Karpas-422 (cell line): ENCODE results near the gene CNST. TPM values are rescaled to one million over a fixed set of nuclear protein-coding genes. Genes with fewer than 3 reads are reported as not detected.
"Not testable (repeated sequence)": the region's sequence is repeated elsewhere in the genome, so short reads cannot be mapped to it uniquely, and the experiment has no call there.

Experiments
- DNase-seq: peaks from one replicate; pipeline ENCODE4 v3.0.0-alpha.2; 2015
- H2AFZ ChIP-seq: fragments of 200-600 bp; sonication (generic); 2 replicates; pipeline ENCODE4 v1.6.1; 2014; ENCODE audit warnings: antibody characterized with exemption, low read length, mixed read lengths
- H3K27ac ChIP-seq: fragments of 200-600 bp; sonication (generic); 2 replicates; pipeline ENCODE4 v1.5.1; 2014; ENCODE audit warnings: mild to moderate bottlenecking, low read length, moderate library complexity
- H3K27me3 ChIP-seq: fragments of 200-600 bp; sonication (generic); 2 replicates; pipeline ENCODE4 v1.6.1; 2014; ENCODE audit warnings: low read length, mixed read lengths
- H3K36me3 ChIP-seq: fragments of 200-600 bp; sonication (generic); 2 replicates; pipeline ENCODE4 v1.6.1; 2014; ENCODE audit warnings: low read length, mixed read lengths; ENCODE audit not compliant: insufficient read depth
- H3K4me1 ChIP-seq: fragments of 200-600 bp; sonication (generic); 2 replicates; pipeline ENCODE4 v1.6.1; 2014; ENCODE audit warnings: mild to moderate bottlenecking, low read length, mixed read lengths
- H3K4me2 ChIP-seq: fragments of 200-600 bp; sonication (generic); 2 replicates; pipeline ENCODE4 v1.6.1; 2014; ENCODE audit warnings: low read length, low read depth, mild to moderate bottlenecking; ENCODE audit not compliant: poor library complexity, severe bottlenecking
- H3K4me3 ChIP-seq: fragments of 200-600 bp; sonication (generic); 2 replicates; pipeline ENCODE4 v1.5.1; 2014; ENCODE audit warnings: mild to moderate bottlenecking, antibody characterized with exemption, low read length, mixed read lengths
- H3K79me2 ChIP-seq: fragments of 200-600 bp; sonication (generic); 2 replicates; pipeline ENCODE4 v1.6.1; 2014; ENCODE audit warnings: mild to moderate bottlenecking, low read length, mixed read lengths
- H3K9ac ChIP-seq: fragments of 200-600 bp; sonication (generic); 2 replicates; pipeline ENCODE4 v1.6.0; 2014; ENCODE audit warnings: low read length
- H3K9me2 ChIP-seq: fragments of 200-600 bp; sonication (generic), shearing (Covaris generic); replicated peaks from 2 replicates; pipeline ENCODE4 v1.6.0; 2014; ENCODE audit warnings: mild to moderate bottlenecking, low read length, moderate library complexity; ENCODE audit not compliant: insufficient read depth
- H3K9me3 ChIP-seq: fragments of 300-700, 200-600 bp; sonication (generic); 2 replicates; pipeline ENCODE4 v1.6.1; 2014; ENCODE audit warnings: low read length, mixed read lengths
- H4K20me1 ChIP-seq: fragments of 200-600 bp; sonication (generic); 2 replicates; pipeline ENCODE4 v1.6.1; 2014; ENCODE audit warnings: mild to moderate bottlenecking, antibody characterized with exemption, low read length, low read depth; ENCODE audit not compliant: insufficient read depth
- total RNA-seq: library from RNA; depleted of rRNA; stranded (reverse); fragments of >200 nt; shearing (Covaris generic); gene quantifications from 2 replicates; pipeline ENCODE4 v1.2.3, GENCODE V29; 2014; ENCODE audit warnings: low replicate concordance

CNST gene
- total RNA-seq, 1 experiment from 2014 or later: 29.7 TPM

DNA sequence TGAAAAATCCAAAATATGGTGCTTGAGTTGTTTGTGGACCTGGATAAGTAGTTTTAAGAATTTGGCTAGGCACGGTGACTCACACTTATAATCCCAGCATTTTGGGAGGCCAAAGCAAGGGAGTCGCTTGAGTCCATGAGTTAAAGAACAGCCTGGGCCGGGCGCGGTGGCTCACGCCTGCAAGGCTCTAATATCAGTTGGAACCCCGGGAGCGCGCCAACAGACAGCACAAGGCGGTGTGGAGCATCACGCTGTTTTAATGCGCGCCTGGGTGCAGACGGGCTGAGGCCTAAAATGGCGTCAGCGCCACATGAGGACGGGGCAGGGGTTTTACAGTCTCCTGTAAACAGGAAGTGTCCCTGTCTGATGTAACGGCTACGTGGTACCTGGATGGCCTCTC, 39.0 kb downstream of the CNST start:
- not testable (repeated sequence) for H3K27ac ChIP-seq, H2AFZ ChIP-seq, DNase-seq, H3K4me1 ChIP-seq, H3K9me3 ChIP-seq, H3K9me2 ChIP-seq, H3K36me3 ChIP-seq, H3K27me3 ChIP-seq, H3K9ac ChIP-seq, H4K20me1 ChIP-seq, H3K4me2 ChIP-seq, H3K4me3 ChIP-seq
- peaks cover 79% of the 10 kb centered on the region for H3K79me2 ChIP-seq

DNA sequence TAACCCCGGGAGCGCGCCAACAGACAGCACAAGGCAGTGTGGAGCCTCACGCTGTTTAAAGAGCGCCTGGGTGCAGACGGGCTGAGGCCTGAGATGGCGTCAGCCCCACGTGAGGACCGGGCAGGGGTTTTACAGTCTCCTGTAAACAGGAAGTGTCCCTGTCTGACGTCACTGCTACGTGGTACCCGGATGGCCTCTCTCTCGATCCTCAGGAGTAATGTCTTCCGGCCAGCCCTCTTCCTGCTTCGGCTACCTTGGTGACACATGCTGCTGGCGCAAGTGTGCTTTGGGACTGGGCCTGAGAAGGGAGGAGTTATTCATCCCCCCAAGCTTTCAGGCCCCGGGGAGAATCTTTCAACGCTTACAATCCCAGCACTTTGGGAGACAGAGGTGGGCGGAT, 41.2 kb downstream of the CNST start:
- H3K9me3 ChIP-seq: no peaks in the 10 kb centered on the region
- no peak overlapping the region for H3K4me2 ChIP-seq
- no peaks in the 10 kb centered on the region for H3K4me1 ChIP-seq
- no peaks in the 10 kb centered on the region for H4K20me1 ChIP-seq
- no peak for DNase-seq
- no peak overlapping the region for H3K27ac ChIP-seq
- H3K79me2 ChIP-seq: peaks cover 80% of the 10 kb centered on the region
- H3K36me3 ChIP-seq: no peaks in the 10 kb centered on the region
- H3K9ac ChIP-seq: no peak overlapping the region
- no peaks in the 10 kb centered on the region for H3K27me3 ChIP-seq
- no peaks in the 10 kb centered on the region for H3K9me2 ChIP-seq
- H2AFZ ChIP-seq: no peak overlapping the region
- no peak overlapping the region for H3K4me3 ChIP-seq

DNA sequence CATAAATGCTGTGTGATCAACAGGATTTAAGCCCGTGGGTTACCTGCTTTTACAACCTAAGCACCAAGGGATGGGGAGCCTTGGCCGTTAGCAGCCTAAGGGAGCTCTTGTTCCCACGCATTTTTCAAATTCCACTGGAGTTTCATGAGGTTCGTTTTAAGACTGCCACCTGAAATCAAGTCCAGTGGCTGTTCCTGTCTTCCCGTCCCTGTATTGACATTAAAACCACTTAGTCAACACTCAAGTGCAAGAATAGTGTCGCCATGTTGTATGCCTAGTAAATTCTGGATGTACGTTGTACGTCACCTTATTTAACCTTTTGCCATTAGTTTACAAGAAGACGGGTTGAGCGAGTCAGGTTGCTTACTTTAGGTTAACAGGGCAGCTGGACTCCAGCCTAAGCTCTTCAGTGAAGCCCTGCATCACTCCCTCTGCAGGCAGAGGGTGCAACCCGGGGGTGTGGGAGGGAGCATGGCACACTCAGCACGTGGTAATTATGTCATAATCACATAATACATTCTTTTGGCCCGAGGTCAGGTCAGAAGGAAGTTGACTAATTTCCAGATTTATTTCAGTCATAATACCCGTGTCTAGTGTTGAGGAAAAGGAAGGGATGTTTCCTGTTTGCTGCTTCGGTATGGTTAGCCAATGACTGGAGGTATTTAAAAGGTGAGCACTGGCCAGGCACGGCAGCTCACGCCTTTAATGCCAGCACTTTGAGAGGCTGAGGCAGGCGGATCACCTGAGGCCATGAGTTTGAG, 42.5 kb downstream of the CNST start:
- Histone ChIP-seq H3K36me3 (no peaks in the 10 kb centered on the region), H3K79me2 (peaks cover 79% of the 10 kb centered on the region), H3K9me2 (no peaks in the 10 kb centered on the region), H3K27me3 (no peaks in the 10 kb centered on the region), H4K20me1 (no peaks in the 10 kb centered on the region), H3K4me3 (no peak overlapping the region), H3K4me1 (no peaks in the 10 kb centered on the region), H3K27ac (no peak overlapping the region), H2AFZ (no peak overlapping the region), H3K4me2 (no peak overlapping the region), H3K9ac (no peak overlapping the region), H3K9me3 (no peaks in the 10 kb centered on the region)
- no peak for DNase-seq

DNA sequence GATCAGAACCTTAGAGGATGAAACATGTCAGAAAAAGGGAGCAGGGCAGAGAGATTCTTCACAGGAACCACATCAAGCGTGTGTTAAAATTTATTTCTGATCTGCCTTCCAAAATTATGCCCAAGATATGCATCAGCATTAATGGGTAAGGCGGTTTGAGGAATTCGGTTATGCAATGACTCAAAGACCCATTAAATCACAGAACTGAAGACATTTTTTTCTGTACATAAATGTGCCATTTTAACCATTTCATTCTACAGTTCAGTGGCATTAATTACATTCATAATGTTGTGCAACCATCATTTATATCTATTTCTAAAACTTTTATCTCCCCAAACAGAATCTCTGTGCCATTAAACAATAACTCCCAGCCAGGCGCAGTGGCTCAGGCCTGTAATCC, 43.4 kb downstream of the CNST start:
- H3K9me3 ChIP-seq: no peaks in the 10 kb centered on the region
- H3K36me3 ChIP-seq: no peaks in the 10 kb centered on the region
- H3K27me3 ChIP-seq: no peaks in the 10 kb centered on the region
- H3K27ac ChIP-seq: no peak overlapping the region
- no peak overlapping the region for H3K4me3 ChIP-seq
- H3K4me1 ChIP-seq: no peaks in the 10 kb centered on the region
- no peak overlapping the region for H3K4me2 ChIP-seq
- no peak for DNase-seq
- H3K9ac ChIP-seq: no peak overlapping the region
- H3K79me2 ChIP-seq: peaks cover 78% of the 10 kb centered on the region
- no peaks in the 10 kb centered on the region for H3K9me2 ChIP-seq
- H4K20me1 ChIP-seq: no peaks in the 10 kb centered on the region
- H2AFZ ChIP-seq: no peak overlapping the region

DNA sequence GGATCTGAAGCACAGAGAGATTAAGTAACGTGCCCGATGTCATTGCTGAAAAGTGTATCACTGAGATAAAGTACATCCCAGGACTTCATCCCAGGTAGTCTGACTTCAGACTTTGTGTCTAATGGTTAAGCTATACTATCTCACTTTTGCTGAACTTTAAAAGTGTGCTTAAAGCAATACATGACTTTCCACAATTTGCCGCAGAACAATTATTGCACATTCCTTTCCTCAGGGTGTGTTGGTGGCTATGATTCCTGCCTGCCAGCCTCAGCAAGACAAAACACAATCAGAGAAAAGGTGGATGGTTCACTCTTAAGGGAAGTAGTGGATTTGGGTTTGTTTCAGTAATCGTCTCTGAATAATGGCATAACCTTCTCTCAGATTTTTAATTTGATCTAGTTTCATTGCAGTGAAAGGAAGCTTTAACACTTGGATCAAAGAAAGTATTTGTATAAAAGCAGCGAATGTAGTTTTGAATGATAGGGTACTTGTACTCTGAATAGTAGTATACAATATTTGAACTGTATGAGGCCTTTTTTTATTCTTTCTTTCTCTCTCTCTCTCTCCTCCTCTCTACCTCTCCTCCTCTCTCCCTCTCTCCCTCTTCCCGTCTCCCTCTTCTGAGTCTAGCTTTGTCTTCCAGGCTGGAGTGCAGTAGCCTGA, 47.0 kb downstream of the CNST start:
- Histone ChIP-seq H3K79me2 (peaks cover 90% of the 10 kb centered on the region), H3K4me1 (no peaks in the 10 kb centered on the region), H3K27me3 (no peaks in the 10 kb centered on the region), H3K36me3 (no peaks in the 10 kb centered on the region), H3K27ac (no peak overlapping the region), H3K9ac (no peak overlapping the region), H4K20me1 (no peaks in the 10 kb centered on the region), H3K4me2 (no peak overlapping the region), H3K9me3 (no peaks in the 10 kb centered on the region), H2AFZ (no peak overlapping the region), H3K9me2 (no peaks in the 10 kb centered on the region), H3K4me3 (no peak overlapping the region)
- no peak for DNase-seq

DNA sequence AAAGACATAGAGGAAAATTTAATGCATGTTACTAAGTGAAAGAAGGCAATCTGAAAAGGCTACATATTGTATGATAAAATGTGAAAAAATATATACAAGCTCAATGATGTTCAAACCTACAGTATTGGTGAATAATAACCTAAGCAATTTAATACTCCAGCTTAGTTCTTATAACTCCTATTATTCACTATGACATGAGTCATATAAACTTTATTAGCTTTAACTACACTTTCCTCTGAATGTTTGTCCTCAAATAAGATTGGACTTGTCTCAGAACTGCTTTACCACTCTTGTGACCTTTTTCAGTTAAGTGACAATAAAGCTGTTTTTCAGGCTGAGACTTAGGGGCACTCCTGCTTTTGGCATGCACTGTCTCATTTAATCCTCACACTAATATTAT, 50.9 kb downstream of the CNST start:
- Histone ChIP-seq H3K4me3 (no peak overlapping the region), H3K9me2 (no peaks in the 10 kb centered on the region), H3K9ac (no peak overlapping the region), H3K27me3 (no peaks in the 10 kb centered on the region), H3K36me3 (0 out of 2 replicates have a peak, but pooled peaks cover 5% of the 10 kb centered on the region), H3K27ac (no peak overlapping the region), H3K9me3 (no peaks in the 10 kb centered on the region), H3K79me2 (peaks cover 77% of the 10 kb centered on the region), H3K4me2 (no peak overlapping the region), H3K4me1 (no peaks in the 10 kb centered on the region; the same call in 1 of the 2 replicates), H2AFZ (no peak overlapping the region), H4K20me1 (no peaks in the 10 kb centered on the region)
- no peak for DNase-seq

DNA sequence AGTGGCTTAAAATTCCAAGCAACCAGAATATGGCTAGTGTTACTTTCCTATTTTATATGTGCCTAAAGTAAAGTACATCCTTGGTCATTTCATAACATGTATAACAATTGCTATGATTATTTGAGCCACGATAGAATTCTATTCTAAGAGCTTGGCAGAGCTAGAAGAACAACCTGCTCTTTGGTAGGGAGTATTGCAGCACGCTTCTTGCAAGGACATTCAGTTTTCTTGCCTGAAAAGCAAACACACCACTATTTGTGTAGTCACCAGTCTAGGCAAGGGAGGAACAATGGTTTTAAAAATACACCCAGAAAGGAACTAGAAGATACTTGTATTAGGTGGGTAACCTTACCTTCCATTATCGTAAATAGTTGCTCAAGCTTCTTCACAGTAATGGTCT, 51.5 kb downstream of the CNST start:
- Histone ChIP-seq H3K9ac (no peak overlapping the region), H3K4me3 (no peak overlapping the region), H3K4me2 (no peak overlapping the region), H3K79me2 (peaks cover 74% of the 10 kb centered on the region), H3K4me1 (no peaks in the 10 kb centered on the region; the same call in 1 of the 2 replicates), H2AFZ (no peak overlapping the region), H3K9me2 (no peaks in the 10 kb centered on the region), H3K27me3 (no peaks in the 10 kb centered on the region), H3K36me3 (0 out of 2 replicates have a peak, but pooled peaks cover 5% of the 10 kb centered on the region), H4K20me1 (no peaks in the 10 kb centered on the region), H3K9me3 (no peaks in the 10 kb centered on the region), H3K27ac (no peak overlapping the region)
- DNase-seq: no peak

DNA sequence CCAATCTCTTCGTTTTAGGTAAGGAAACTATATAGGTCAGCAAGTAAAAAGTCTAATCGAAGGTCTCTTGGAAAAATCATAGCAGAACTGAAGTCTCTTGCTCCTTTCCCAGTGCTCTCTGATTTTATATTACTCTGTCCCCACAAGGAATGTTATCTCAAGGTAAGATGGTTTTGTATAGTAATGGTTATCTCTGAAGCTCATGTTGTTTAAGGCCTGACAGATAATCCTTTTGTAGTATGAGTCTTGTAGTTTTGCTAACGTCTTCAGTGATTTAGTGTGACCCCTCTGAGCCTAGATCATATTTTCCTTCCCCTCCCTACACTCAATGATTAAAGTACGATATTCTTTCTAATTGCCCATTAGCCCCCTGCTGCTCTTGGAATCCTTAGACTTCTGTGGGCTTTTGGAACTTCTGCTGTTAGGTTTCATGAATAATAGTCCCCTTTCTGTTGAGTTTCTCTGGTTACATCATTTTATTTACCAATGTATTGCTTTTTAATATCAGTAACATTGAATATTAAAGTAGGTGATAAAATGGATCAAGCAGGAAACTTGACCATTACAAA, 52.1 kb downstream of the CNST start:
- no peak for DNase-seq
- H3K79me2 ChIP-seq: peaks cover 69% of the 10 kb centered on the region

More for the DNA sequence above, 52.1 kb downstream of the CNST start:
- Histone ChIP-seq H3K9ac (no peak overlapping the region), H3K4me1 (no peaks in the 10 kb centered on the region; the same call in 1 of the 2 replicates), H3K27me3 (no peaks in the 10 kb centered on the region), H3K36me3 (peaks cover 5% of the 10 kb centered on the region; the same call in 1 of the 2 replicates), H3K9me2 (no peaks in the 10 kb centered on the region), H3K9me3 (no peaks in the 10 kb centered on the region), H4K20me1 (no peaks in the 10 kb centered on the region), H3K27ac (no peak overlapping the region), H2AFZ (no peak overlapping the region), H3K4me3 (no peak overlapping the region), H3K4me2 (no peak overlapping the region)
